ENCODE measurements around the gene CAD. TPM values are rescaled to one million over a fixed set of nuclear protein-coding genes. Genes with fewer than 3 reads are reported as not detected.

The CAD gene
- total RNA-seq, 1 donor from 2014 or later: 65.8 TPM

- H3K4me3 ChIP-seq (ENCODE audit: low read depth, low read length): no peak overlapping the region
- no peak for TF ChIP-seq CTCF (conservative IDR thresholded peaks at IDR 0.05; ENCODE audit: low read depth, low read length)
- DNase-seq (ENCODE audit: low read depth): no peak
Measured at GRCh38 chr2:27199241-27199640, 17.9 kb upstream of the CAD start.

GRCh38 chr2:27201675-27202074 is 15.5 kb upstream of the CAD start:
- no peak for TF ChIP-seq CTCF (conservative IDR thresholded peaks at IDR 0.05; ENCODE audit: low read depth, low read length)
- no peak overlapping the region for H3K4me3 ChIP-seq (ENCODE audit: low read depth, low read length)
- no peak for DNase-seq (ENCODE audit: low read depth)

- DNase-seq (ENCODE audit: low read depth): no peak
- TF ChIP-seq CTCF (conservative IDR thresholded peaks at IDR 0.05; ENCODE audit: low read depth, low read length): no peak
- H3K4me3 ChIP-seq (ENCODE audit: low read depth, low read length): no peak overlapping the region
Measured at GRCh38 chr2:27202854-27203253, 14.3 kb upstream of the CAD start.

- DNase-seq (ENCODE audit: low read depth): no peak
- no peak for TF ChIP-seq CTCF (conservative IDR thresholded peaks at IDR 0.05; ENCODE audit: low read depth, low read length)
- H3K4me3 ChIP-seq (ENCODE audit: low read depth, low read length): no peak overlapping the region
Measured at GRCh38 chr2:27203741-27204140, 13.4 kb upstream of the CAD start.

GRCh38 chr2:27204566-27204965 is 12.6 kb upstream of the CAD start:
- no peak overlapping the region for H3K4me3 ChIP-seq (ENCODE audit: low read depth, low read length)
- no peak for TF ChIP-seq CTCF (conservative IDR thresholded peaks at IDR 0.05; ENCODE audit: low read depth, low read length)
- DNase-seq (ENCODE audit: low read depth): no peak

GRCh38 chr2:27205206-27205605 is 12.0 kb upstream of the CAD start:
- no peak for DNase-seq (ENCODE audit: low read depth)
- no peak for TF ChIP-seq CTCF (conservative IDR thresholded peaks at IDR 0.05; ENCODE audit: low read depth, low read length)
- no peak overlapping the region for H3K4me3 ChIP-seq (ENCODE audit: low read depth, low read length)

- H3K4me3 ChIP-seq (ENCODE audit: low read depth, low read length): no peak overlapping the region
- TF ChIP-seq CTCF (conservative IDR thresholded peaks at IDR 0.05; ENCODE audit: low read depth, low read length): no peak
- DNase-seq (ENCODE audit: low read depth): no peak
Measured at GRCh38 chr2:27206346-27206745, 10.8 kb upstream of the CAD start.

Data from epithelial cell of proximal tubule (primary cell).